ENCODE data around the gene NMUR1. TPM values are rescaled to one million over a fixed set of nuclear protein-coding genes. Genes with fewer than 3 reads are reported as not detected.

Gene NMUR1
- total RNA-seq, 4 donors from 2014 or later: 0.21 to 2.5 (median 0.22) TPM; not detected in 1

- Histone ChIP-seq H3K27ac (no peak overlapping the region), H3K4me1 (no peaks in the 10 kb centered on the region), H3K36me3 (no peaks in the 10 kb centered on the region), H3K4me3 (no peak overlapping the region), H3K27me3 (no peaks in the 10 kb centered on the region), H3K9me3 (no peaks in the 10 kb centered on the region)
- no peak for DNase-seq (ENCODE audit: low spot score in 2 of 2)
- 66 to 72% methylated on average over 3 of the region's 3 CpGs for WGBS, 2 donors
- TF ChIP-seq CTCF (IDR thresholded peaks at IDR 0.05): no peak
- no peak for TF ChIP-seq EP300 (IDR thresholded peaks at IDR 0.05)
- no peak for TF ChIP-seq POLR2A (IDR thresholded peaks at IDR 0.05)
Observed at GRCh38 chr2:231476920-231477319, 53.3 kb downstream of the NMUR1 start.

GRCh38 chr2:231475965-231476364, 54.3 kb downstream of the NMUR1 start:
- no peaks in the 10 kb centered on the region for H3K36me3 ChIP-seq
- H3K4me3 ChIP-seq: no peak overlapping the region
- no peaks in the 10 kb centered on the region for H3K27me3 ChIP-seq
- WGBS, 2 donors: 70 to 71% methylated on average over 3 of the region's 3 CpGs
- TF ChIP-seq EP300 (IDR thresholded peaks at IDR 0.05) (no peak), CTCF (IDR thresholded peaks at IDR 0.05) (no peak), POLR2A (IDR thresholded peaks at IDR 0.05) (no peak)
- H3K9me3 ChIP-seq: no peaks in the 10 kb centered on the region
- no peak overlapping the region for H3K27ac ChIP-seq
- no peaks in the 10 kb centered on the region for H3K4me1 ChIP-seq
- DNase-seq (ENCODE audit: low spot score in 2 of 2): no peak

Small RNAs within 50 kb of the gene (small RNA-seq; reads per million reads assigned to genes)
- not detected for gene RNU2-22P

Other genes starting within 250 kb of the NMUR1 start
- 1 to 10 TPM; 2.6 to 3.3 (median 3.0) TPM for gene B3GNT7, start 134.7 kb downstream of the NMUR1 start, total RNA-seq
- gene NCL, start 66.0 kb downstream of the NMUR1 start, total RNA-seq: 100 to 1,000 TPM; 119 to 202 (median 143) TPM
- not detected for gene TEX44, start 62.4 kb upstream of the NMUR1 start, total RNA-seq
- gene PTMA, start 178.1 kb upstream of the NMUR1 start, total RNA-seq: 1,000 to 10,000 TPM in 1 of 4 donors, 100 to 1,000 TPM in 3; 622 to 1,472 (median 817) TPM

Data from tibial nerve (tissue), 4 donors.